Endodermal cell (in vitro differentiated cells): Measurements from ENCODE around the gene ALDOA. TPM values are rescaled to one million over a fixed set of nuclear protein-coding genes. Genes with fewer than 3 reads are reported as not detected.

Experiments
- DNase-seq: peaks from one replicate; pipeline ENCODE4 v3.0.0-alpha.2; 2017
- H3K27ac ChIP-seq: 2 replicates; pipeline ENCODE4 v1.5.1; 2013; ENCODE audit warnings: mild to moderate bottlenecking, low read depth, low read length, moderate library complexity
- H3K27me3 ChIP-seq: 2 replicates; pipeline ENCODE4 v1.6.1; 2013; ENCODE audit warnings: mild to moderate bottlenecking, low read length, moderate library complexity; ENCODE audit not compliant: insufficient read depth, control insufficient read depth, poor library complexity, severe bottlenecking
- H3K36me3 ChIP-seq: 2 replicates; pipeline ENCODE4 v1.7.0; 2013; ENCODE audit warnings: mild to moderate bottlenecking, low read length, moderate library complexity; ENCODE audit not compliant: control insufficient read depth, insufficient read depth
- H3K4me1 ChIP-seq: one replicate; pipeline ENCODE4 v1.7.0; 2013; ENCODE audit warnings: low read length; ENCODE audit not compliant: control insufficient read depth, insufficient read depth
- H3K4me3 ChIP-seq: 2 replicates; pipeline ENCODE4 v1.5.1; 2013; ENCODE audit warnings: mild to moderate bottlenecking, low read length, moderate library complexity
- H3K9ac ChIP-seq: 2 replicates; pipeline ENCODE4 v1.6.1; 2013; ENCODE audit warnings: mild to moderate bottlenecking, low read length, moderate library complexity; ENCODE audit not compliant: poor library complexity, severe bottlenecking; ENCODE audit errors: extremely low read depth
- H3K9me3 ChIP-seq: 2 replicates; pipeline ENCODE4 v1.6.1; 2013; ENCODE audit warnings: mild to moderate bottlenecking, low read length, moderate library complexity; ENCODE audit not compliant: control insufficient read depth
- H3K27ac Mint-ChIP-seq: 2 replicates; pipeline ENCODE4 v1.8.0; 2020; ENCODE audit warnings: mixed read lengths
- H3K27me3 Mint-ChIP-seq: 2 replicates; pipeline ENCODE4 v1.8.0; 2021; ENCODE audit warnings: mild to moderate bottlenecking, mixed read lengths; ENCODE audit not compliant: insufficient read depth
- H3K36me3 Mint-ChIP-seq: 2 replicates; pipeline ENCODE4 v1.8.0; 2020; ENCODE audit warnings: low read depth, mixed read lengths
- H3K4me1 Mint-ChIP-seq: 2 replicates; pipeline ENCODE4 v1.8.0; 2020; ENCODE audit warnings: mixed read lengths
- H3K4me3 Mint-ChIP-seq: 2 replicates; pipeline ENCODE4 v1.8.0; 2020; ENCODE audit warnings: mild to moderate bottlenecking, moderate library complexity, mixed read lengths
- H3K9me3 Mint-ChIP-seq: 2 replicates; pipeline ENCODE4 v1.8.0; 2020; ENCODE audit warnings: mild to moderate bottlenecking, mixed read lengths
- WGBS, 2 experiments: methylation state at CpG; one replicate each; pipeline versions ENCODE4 v1.1.5 to v1.1.7; 2013; ENCODE audit warnings: missing lambda C conversion rate in 2 of 2, mixed read lengths in 1 of 2; ENCODE audit not compliant: insufficient coverage in 1 of 2, insufficient read length in 1 of 2; 5-methylcytosine and 5-hydroxymethylcytosine counted together
- total RNA-seq, 2 donors: library from RNA; stranded (reverse); fragmentation: NEBNext Ultra II Directional in 1 of 2; extraction: Animal tissue kit (Norgen Biotek cat#: 25700) in 1 of 2; gene quantifications; 2 replicates in 1 of 2; 3 replicates in 1 of 2; pipeline ENCODE4 v1.2.1, GENCODE V29; 2021
- TF ChIP-seq, protein P1 (sequence below): fragments of 200-600 bp; sonication (generic); conservative IDR thresholded peaks from 2 replicates; pipeline ENCODE4 v1.5.0; 2021; ENCODE audit warnings: antibody characterized with exemption, mild to moderate bottlenecking

Gene ALDOA
- total RNA-seq, 2 donors from 2014 or later = 645 to 652 TPM

DNA sequence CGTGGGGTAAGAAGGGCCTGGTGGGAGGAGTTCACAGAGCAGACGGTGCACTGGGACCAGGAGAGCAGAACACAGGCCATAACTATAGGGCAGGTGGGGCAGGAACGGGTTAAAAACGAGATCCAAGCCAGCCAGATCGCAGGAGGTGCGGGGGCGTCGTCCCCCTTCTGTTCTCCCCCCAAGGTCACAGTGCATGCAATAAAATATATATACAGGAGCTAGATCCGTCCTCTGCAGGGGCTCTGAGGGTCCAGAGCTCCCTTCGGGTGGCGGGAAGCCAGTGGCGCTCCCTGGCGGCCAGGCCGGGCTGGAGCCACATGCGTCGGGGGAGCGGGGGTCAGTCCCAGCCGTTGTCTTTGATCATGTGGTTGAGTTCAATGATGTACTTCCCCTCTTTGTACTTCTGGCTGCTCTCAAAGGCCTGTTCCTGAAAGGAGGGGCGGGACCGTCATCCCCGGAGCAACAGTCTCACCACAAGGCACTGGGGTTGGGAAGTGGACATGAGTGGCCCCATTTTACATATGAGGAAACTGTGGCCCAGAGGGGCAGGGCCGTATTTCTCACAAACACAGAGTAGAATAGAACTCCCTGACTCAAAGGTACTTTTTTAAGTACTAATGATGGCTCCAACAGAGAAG lies 26.9 kb downstream of the ALDOA start:
- Histone ChIP-seq H3K4me1 (no peaks in the 10 kb centered on the region), H3K27me3 (no peaks in the 10 kb centered on the region), H3K9ac (peak overlapping the region; percentile 14), H3K4me3 (peak overlapping the region; percentile 83), H3K9me3 (peaks cover 12% of the 10 kb centered on the region), H3K36me3 (no peaks in the 10 kb centered on the region), H3K27ac (peak overlapping the region; percentile 50)
- Mint-ChIP-seq H3K27me3 (no peaks in the 10 kb centered on the region), H3K27ac (peak overlapping the region; percentile 73), H3K9me3 (peaks cover 13% of the 10 kb centered on the region), H3K4me3 (peak overlapping the region; percentile 71), H3K4me1 (peaks cover 19% of the 10 kb centered on the region), H3K36me3 (peaks cover 17% of the 10 kb centered on the region)
- 26 to 32% methylated on average over 11 to 22 of the region's 22 CpGs for WGBS, 2 experiments
- peak; percentile 95 for DNase-seq
- TF ChIP-seq, protein P1, sequence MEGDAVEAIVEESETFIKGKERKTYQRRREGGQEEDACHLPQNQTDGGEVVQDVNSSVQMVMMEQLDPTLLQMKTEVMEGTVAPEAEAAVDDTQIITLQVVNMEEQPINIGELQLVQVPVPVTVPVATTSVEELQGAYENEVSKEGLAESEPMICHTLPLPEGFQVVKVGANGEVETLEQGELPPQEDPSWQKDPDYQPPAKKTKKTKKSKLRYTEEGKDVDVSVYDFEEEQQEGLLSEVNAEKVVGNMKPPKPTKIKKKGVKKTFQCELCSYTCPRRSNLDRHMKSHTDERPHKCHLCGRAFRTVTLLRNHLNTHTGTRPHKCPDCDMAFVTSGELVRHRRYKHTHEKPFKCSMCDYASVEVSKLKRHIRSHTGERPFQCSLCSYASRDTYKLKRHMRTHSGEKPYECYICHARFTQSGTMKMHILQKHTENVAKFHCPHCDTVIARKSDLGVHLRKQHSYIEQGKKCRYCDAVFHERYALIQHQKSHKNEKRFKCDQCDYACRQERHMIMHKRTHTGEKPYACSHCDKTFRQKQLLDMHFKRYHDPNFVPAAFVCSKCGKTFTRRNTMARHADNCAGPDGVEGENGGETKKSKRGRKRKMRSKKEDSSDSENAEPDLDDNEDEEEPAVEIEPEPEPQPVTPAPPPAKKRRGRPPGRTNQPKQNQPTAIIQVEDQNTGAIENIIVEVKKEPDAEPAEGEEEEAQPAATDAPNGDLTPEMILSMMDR = peak; percentile 89

DNA sequence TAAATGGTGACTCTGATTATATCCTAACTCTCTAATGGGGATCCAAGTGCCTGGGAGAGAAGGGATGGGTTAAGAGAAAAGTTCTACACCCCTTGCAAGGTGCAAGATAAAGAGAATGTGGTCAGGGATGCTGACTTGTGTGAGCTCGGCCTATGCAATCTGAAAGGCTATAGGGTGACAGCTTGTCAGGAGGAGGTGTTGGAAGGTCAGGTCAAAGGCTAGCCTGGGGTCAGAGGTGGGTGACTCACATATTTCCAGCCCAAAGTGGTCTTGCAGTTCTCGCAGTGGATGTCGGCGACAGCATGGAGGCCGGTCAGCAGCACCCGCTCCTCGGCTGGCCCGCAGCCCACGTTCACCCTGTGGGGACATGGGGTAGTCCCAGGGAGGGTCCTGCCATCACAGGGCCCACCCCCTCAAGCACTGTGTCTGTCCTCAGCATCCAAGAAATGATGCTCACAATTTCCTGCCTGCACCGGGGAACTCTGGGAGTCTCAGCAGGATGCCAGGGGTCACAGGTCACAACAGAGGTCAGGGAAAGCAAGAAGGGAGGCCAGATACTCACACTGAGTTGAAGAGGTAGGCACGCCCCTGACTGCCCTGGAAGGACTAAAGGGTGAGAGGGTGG lies 29.1 kb downstream of the ALDOA start:
- no peak for DNase-seq
- H3K9ac ChIP-seq = no peak overlapping the region
- TF ChIP-seq, protein P1 = no peak
- WGBS, 2 experiments = 89 to 91% methylated on average over 8 to 11 of the region's 11 CpGs
- H3K27me3 Mint-ChIP-seq = no peaks in the 10 kb centered on the region
- H3K27ac Mint-ChIP-seq = peak overlapping the region; percentile 72
- H3K4me3 ChIP-seq = no peak overlapping the region
- H3K36me3 ChIP-seq = no peaks in the 10 kb centered on the region
- H3K9me3 ChIP-seq = peaks cover 25% of the 10 kb centered on the region
- no peaks in the 10 kb centered on the region for H3K27me3 ChIP-seq
- H3K4me1 ChIP-seq = no peaks in the 10 kb centered on the region
- H3K4me1 Mint-ChIP-seq = peaks cover 19% of the 10 kb centered on the region
- H3K36me3 Mint-ChIP-seq = peaks cover 26% of the 10 kb centered on the region
- no peak overlapping the region for H3K27ac ChIP-seq
- peaks cover 29% of the 10 kb centered on the region for H3K9me3 Mint-ChIP-seq
- peak overlapping the region; percentile 68 for H3K4me3 Mint-ChIP-seq

DNA sequence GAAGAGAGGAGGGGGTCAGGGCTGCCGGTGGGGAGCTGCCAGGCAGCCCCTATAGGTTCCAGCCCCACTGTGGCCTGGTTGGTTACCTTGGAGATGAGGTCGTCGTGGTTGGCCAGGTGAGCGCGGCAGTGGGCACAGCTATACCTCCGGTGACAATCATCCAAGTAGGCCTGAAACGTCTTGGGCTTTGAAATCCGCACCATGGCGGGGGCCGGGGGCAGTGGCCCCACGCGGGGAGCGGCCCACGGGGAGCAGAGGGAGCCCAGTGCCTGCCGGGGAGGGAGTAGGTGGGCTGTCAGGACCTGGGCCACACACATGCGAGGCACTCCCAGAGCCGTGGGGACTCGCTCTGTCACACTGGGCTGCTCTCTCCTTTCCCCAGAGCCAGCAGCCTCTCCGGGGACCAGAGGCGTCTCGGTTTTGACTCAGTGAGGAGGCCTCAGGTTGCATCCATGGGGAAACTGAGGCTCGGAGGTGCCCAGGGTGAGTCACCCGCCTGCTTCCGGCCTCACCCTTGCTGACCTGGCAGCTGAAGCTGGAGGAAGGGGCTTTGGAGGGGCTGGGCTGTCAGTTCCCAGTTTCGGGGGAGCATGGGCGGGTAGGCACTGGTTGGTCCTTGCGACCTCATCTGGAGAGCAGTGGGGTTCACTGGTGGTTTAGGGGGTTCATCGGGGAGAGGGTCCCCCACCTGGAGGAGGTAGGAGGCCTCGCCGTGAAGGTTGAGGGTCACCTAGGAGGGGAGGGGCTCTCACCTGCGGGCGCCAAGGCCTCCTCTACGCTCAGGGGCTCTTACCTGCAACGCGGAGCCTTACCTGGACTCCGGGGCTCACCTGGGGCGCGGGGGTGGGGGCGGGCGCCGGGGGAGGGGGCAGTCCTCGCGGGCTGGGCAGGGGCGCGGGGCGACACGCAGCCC lies 29.9 kb downstream of the ALDOA start:
- Mint-ChIP-seq H3K27ac (peak overlapping the region; percentile 92), H3K27me3 (peaks cover under 1% of the 10 kb centered on the region), H3K4me3 (peak overlapping the region; percentile 68), H3K4me1 (peaks cover 19% of the 10 kb centered on the region), H3K9me3 (peaks cover 29% of the 10 kb centered on the region), H3K36me3 (peaks cover 26% of the 10 kb centered on the region)
- no peak overlapping the region for H3K9ac ChIP-seq
- H3K4me3 ChIP-seq = no peak overlapping the region
- no peaks in the 10 kb centered on the region for H3K36me3 ChIP-seq
- peaks cover 25% of the 10 kb centered on the region for H3K9me3 ChIP-seq
- 55 to 82% methylated on average over 24 to 47 of the region's 47 CpGs for WGBS, 2 experiments
- peak; percentile 72 for DNase-seq
- TF ChIP-seq, protein P1 = no peak
- H3K27ac ChIP-seq = no peak overlapping the region
- H3K4me1 ChIP-seq = no peaks in the 10 kb centered on the region
- H3K27me3 ChIP-seq = no peaks in the 10 kb centered on the region
